ENCODE measurements around the gene TUFT1.

DNA sequence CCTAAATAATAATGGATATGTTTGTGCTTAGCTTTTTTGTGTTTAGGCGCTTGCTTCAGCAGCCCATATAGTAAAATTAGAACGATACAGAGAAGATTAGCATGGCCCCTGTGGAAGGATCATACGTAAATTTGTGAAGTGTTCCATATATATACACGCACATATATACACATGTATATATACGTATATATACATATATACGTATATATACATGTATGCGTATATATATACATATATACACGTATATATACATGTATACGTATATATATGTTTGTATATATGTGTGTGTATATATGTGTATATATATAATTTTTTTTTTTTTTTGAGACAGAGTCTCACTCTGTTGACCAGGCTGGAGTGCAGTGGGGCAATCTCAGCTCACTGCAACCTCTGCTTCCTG is 89.2 kb downstream of the TUFT1 start:
- TF ChIP-seq POLR2AphosphoS5 (IDR thresholded peaks at IDR 0.05; ENCODE audit: insufficient read depth in 1 of 2, low read depth in 1 of 2) (no peak), POLR2A (IDR thresholded peaks at IDR 0.05) (no peak), CTCF (IDR thresholded peaks at IDR 0.05) (no peak)

Measured in vagina (tissue), 2 donors.